Fibroblast of villous mesenchyme (primary cell): Measurements from ENCODE around the gene BET1. TPM values are rescaled to one million over a fixed set of nuclear protein-coding genes. Genes with fewer than 3 reads are reported as not detected.

Experiments
- DNase-seq: peaks from one replicate; pipeline ENCODE4 v3.0.0-alpha.2; 2010; ENCODE audit warnings: low read depth
- H3K4me3 ChIP-seq: 2 replicates; pipeline ENCODE4 v1.5.1; 2011; ENCODE audit warnings: low read depth, mild to moderate bottlenecking, low read length
- CTCF ChIP-seq: IDR thresholded peaks from 2 replicates; pipeline ENCODE4 v1.5.1; 2012; ENCODE audit warnings: low read depth, mild to moderate bottlenecking, low read length; ENCODE audit not compliant: insufficient read depth
- total RNA-seq: library from RNA; depleted of rRNA; stranded (reverse); fragments of >200 nt; gene quantifications from 2 replicates; pipeline ENCODE4 v1.2.3, GENCODE V29; 2012

The BET1 gene, protein sequence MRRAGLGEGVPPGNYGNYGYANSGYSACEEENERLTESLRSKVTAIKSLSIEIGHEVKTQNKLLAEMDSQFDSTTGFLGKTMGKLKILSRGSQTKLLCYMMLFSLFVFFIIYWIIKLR
- total RNA-seq = 21.6 and 44.5 TPM in 2 replicates

- peak within 1 kb of the TSS; percentile 95 for H3K4me3 ChIP-seq
- no peak for TF ChIP-seq CTCF
- DNase-seq = peak; percentile 98
Observed at GRCh38 chr7:94004024-94004951, at the start of gene BET1. Gene BET1 (minus strand): TSS chr7:94004355. CDS start chr7:94004216, 139 bp downstream.

DNA sequence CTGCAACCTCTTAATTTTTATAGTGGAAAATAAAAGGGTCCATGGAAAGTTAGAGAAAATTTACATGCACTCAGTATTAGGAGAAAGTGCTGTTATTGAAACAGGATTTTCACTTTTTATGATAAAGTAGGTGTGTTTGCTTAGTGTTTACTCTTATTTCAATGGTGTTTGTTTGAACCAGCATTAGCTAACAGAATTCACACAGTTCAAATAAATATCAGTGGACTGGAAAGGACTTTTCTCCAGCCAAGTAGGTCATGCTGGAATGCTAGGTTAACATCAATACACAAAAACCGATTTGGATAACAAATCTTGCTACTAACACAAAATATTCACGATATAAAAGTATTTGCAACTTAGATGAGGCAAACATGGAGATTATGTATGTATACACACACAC is 49.4 kb upstream of the BET1 start:
- DNase-seq = no peak
- H3K4me3 ChIP-seq = no peak overlapping the region

DNA sequence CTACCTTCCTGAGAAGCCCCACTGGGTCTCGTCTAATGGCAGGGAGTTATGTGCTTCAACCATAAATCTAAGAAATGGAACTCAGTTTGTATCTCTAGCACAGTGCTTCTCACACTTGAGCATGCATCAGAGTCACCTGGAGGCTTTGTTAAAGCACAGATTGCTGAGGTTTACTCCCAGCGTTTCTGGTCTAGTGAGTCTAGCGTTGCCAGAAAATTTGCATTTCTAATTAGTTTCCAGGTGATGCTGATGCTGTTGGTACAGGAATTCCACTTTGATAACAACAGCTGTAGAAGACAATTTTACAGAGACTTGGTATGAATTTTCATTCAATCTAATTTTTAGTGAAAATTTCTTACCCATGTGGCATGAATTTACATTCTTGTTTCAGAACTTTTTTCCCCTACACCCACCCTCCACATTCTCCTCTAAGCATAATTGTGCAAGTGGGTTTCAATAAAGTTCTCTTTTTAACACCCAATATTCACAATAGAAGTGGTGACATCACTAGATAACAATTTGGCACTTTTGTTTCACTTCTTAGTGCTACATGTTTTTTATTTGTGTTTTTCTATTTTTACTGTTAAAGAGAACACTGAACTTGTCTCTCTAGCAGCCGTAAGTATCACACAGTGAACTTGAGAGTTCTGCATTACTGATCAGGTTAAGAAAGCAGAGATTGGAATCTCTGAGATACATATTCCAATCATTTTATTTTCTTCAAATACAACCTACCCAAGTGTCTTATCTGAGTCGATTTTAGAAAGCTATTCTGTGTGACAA is 48.4 kb upstream of the BET1 start:
- DNase-seq = no peak
- no peak overlapping the region for H3K4me3 ChIP-seq
- no peak for TF ChIP-seq CTCF

More for the DNA sequence above, 49.4 kb upstream of the BET1 start:
- no peak for TF ChIP-seq CTCF

DNA sequence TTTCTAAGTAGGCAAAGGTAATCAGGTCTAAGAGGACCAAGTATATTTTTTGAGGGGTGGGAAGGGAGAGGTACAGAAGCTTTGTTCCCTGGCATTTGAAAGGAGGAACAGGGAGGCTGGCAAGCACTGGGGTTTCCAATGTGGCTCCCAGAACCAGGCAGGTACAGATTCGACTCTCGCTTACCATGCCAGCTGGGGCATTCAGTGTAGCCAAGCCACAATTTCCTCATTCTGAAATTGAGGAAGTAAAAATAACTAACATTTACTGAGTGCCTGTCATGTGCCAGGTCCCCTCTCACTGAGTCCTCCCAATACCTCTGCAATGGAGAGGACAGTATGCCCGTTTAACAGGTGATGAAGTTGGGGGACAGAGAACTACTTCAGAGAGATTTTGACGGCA is 45.9 kb upstream of the BET1 start:
- DNase-seq = no peak
- H3K4me3 ChIP-seq = no peak overlapping the region
- TF ChIP-seq CTCF = no peak

GRCh38 chr7:94049615-94050014 is 45.5 kb upstream of the BET1 start:
- no peak overlapping the region for H3K4me3 ChIP-seq
- no peak for TF ChIP-seq CTCF
- no peak for DNase-seq

GRCh38 chr7:94048755-94049154 is 44.6 kb upstream of the BET1 start:
- no peak for TF ChIP-seq CTCF
- no peak for DNase-seq
- H3K4me3 ChIP-seq = no peak overlapping the region
